Liver (tissue), 9 donors: ENCODE data around the gene SLC2A5. TPM values are rescaled to one million over a fixed set of nuclear protein-coding genes. Genes with fewer than 3 reads are reported as not detected.

Experiments
- DNase-seq: peaks from one replicate; pipeline ENCODE4 v3.0.0-alpha.2; 2017; ENCODE audit warnings: low spot score
- H3K27ac ChIP-seq, 2 donors: one replicate each; pipeline ENCODE4 v1.7.0; 2013; ENCODE audit warnings: inconsistent platforms in 2 of 2, low read length in 2 of 2, control low read depth in 1 of 2, low read depth in 1 of 2, mild to moderate bottlenecking in 1 of 2
- H3K27me3 ChIP-seq, 4 donors: one replicate each; pipeline versions ENCODE4 v1.6.1 to v1.7.0; 2013; ENCODE audit warnings: low read length in 3 of 4, inconsistent platforms in 1 of 4, mild to moderate bottlenecking in 1 of 4, moderate library complexity in 1 of 4; ENCODE audit not compliant: control insufficient read depth in 4 of 4, insufficient read depth in 4 of 4
- H3K36me3 ChIP-seq, 4 donors: one replicate each; pipeline versions ENCODE4 v1.6.1 to v1.7.0; 2013; ENCODE audit warnings: low read length in 3 of 4, mild to moderate bottlenecking in 3 of 4, low read depth in 1 of 4, moderate library complexity in 1 of 4; ENCODE audit not compliant: control insufficient read depth in 4 of 4, insufficient read depth in 3 of 4
- H3K4me1 ChIP-seq, 4 donors: one replicate each; pipeline versions ENCODE4 v1.6.1 to v1.7.0; 2013; ENCODE audit warnings: low read length in 3 of 4, mild to moderate bottlenecking in 3 of 4, moderate library complexity in 1 of 4; ENCODE audit not compliant: control insufficient read depth in 4 of 4, insufficient read depth in 4 of 4
- H3K4me3 ChIP-seq, 3 donors: one replicate each; pipeline versions ENCODE4 v1.6.1 to v1.7.0; 2013; ENCODE audit warnings: low read length in 3 of 3, control low read depth in 1 of 3, low read depth in 1 of 3, mild to moderate bottlenecking in 1 of 3
- H3K9ac ChIP-seq, 2 donors: one replicate each; pipeline ENCODE4 v1.7.0; 2013; ENCODE audit warnings: low read length in 2 of 2, mild to moderate bottlenecking in 2 of 2, moderate library complexity in 2 of 2, control low read depth in 1 of 2, low read depth in 1 of 2
- H3K9me3 ChIP-seq, 4 donors: one replicate each; pipeline versions ENCODE4 v1.6.1 to v1.7.0; 2013; ENCODE audit warnings: low read length in 3 of 4; ENCODE audit not compliant: control insufficient read depth in 4 of 4
- EGR1 ChIP-seq, 2 donors: IDR thresholded peaks; 2 replicates each; pipeline ENCODE4 v1.6.1; 2016 to 2018; ENCODE audit warnings: antibody characterized with exemption in 2 of 2, low read depth in 2 of 2
- FOXA1 ChIP-seq: IDR thresholded peaks from 2 replicates; pipeline ENCODE4 v1.6.1; 2016; ENCODE audit warnings: antibody characterized with exemption
- FOXA2 ChIP-seq: IDR thresholded peaks from 2 replicates; pipeline ENCODE4 v1.6.1; 2016; ENCODE audit warnings: antibody characterized with exemption
- GABPA ChIP-seq, 2 donors: IDR thresholded peaks in 1 of 2; conservative IDR thresholded peaks in 1 of 2; 2 replicates each; pipeline ENCODE4 v1.6.1; 2016; ENCODE audit warnings: antibody characterized with exemption in 2 of 2, mild to moderate bottlenecking in 1 of 2, moderate library complexity in 1 of 2
- HNF4A ChIP-seq, 2 donors: conservative IDR thresholded peaks; 2 replicates each; pipeline ENCODE4 v1.6.1; 2016; ENCODE audit warnings: antibody characterized with exemption in 2 of 2, mild to moderate bottlenecking in 2 of 2
- HNF4G ChIP-seq: IDR thresholded peaks from 2 replicates; pipeline ENCODE4 v1.6.1; 2016; ENCODE audit warnings: antibody characterized with exemption
- JUND ChIP-seq, 2 donors: IDR thresholded peaks; 2 replicates each; pipeline ENCODE4 v1.6.1; 2016; ENCODE audit warnings: antibody characterized with exemption in 2 of 2
- NR2F2 ChIP-seq: IDR thresholded peaks from 2 replicates; pipeline ENCODE4 v1.6.1; 2016; ENCODE audit warnings: antibody characterized with exemption
- RAD21 ChIP-seq, 2 donors: IDR thresholded peaks; 2 replicates each; pipeline ENCODE4 v1.6.1; 2016; ENCODE audit warnings: antibody characterized with exemption in 2 of 2, mild to moderate bottlenecking in 2 of 2
- RXRA ChIP-seq, 2 donors: IDR thresholded peaks; 2 replicates each; pipeline ENCODE4 v1.6.1; 2017 to 2018; ENCODE audit warnings: antibody characterized with exemption in 2 of 2, mild to moderate bottlenecking in 1 of 2
- SP1 ChIP-seq: IDR thresholded peaks from 2 replicates; pipeline ENCODE4 v1.6.1; 2018; ENCODE audit warnings: antibody characterized with exemption, mild to moderate bottlenecking
- TAF1 ChIP-seq: conservative IDR thresholded peaks from 2 replicates; pipeline ENCODE4 v1.6.1; 2016; ENCODE audit warnings: antibody characterized with exemption, mild to moderate bottlenecking
- YY1 ChIP-seq: IDR thresholded peaks from 2 replicates; pipeline ENCODE4 v1.6.1; 2016; ENCODE audit warnings: antibody characterized with exemption, mild to moderate bottlenecking
- WGBS: extraction: QIAGEN DNeasy Blood & Tissue Kit; methylation state at CpG from one replicate; pipeline ENCODE4 v1.1.7; 2013; 5-methylcytosine and 5-hydroxymethylcytosine counted together
- polyA plus RNA-seq, 2 donors: library from polyadenylated mRNA; stranded (reverse) in 1 of 2; unstranded in 1 of 2; fragments of 200-250 nt in 1 of 2; fragments of >200 nt in 1 of 2; fragmentation: Nextera tagmentation in 1 of 2; extraction: Ambion mirVana in 1 of 2; gene quantifications; one replicate each; pipeline versions ENCODE4 v1.2.1 to v1.2.3, GENCODE V29; 2013 to 2015
- total RNA-seq, 2 donors: library from RNA; depleted of rRNA; stranded (reverse); fragments of >200 nt; gene quantifications; one replicate each; pipeline ENCODE4 v1.2.3, GENCODE V29; 2014
- TF ChIP-seq, protein P1 (sequence below): IDR thresholded peaks from 2 replicates; pipeline ENCODE4 v1.6.1; 2016; ENCODE audit warnings: antibody characterized with exemption
- TF ChIP-seq, protein P2 (sequence below): IDR thresholded peaks from 2 replicates; pipeline ENCODE4 v1.6.1; 2016; ENCODE audit warnings: antibody characterized with exemption
- TF ChIP-seq, protein P3 (sequence below): IDR thresholded peaks from 2 replicates; pipeline ENCODE4 v1.6.1; 2016; ENCODE audit warnings: antibody characterized with exemption
- TF ChIP-seq, protein P4 (sequence below): fragments of 150-350 bp; IDR thresholded peaks from 2 replicates; pipeline ENCODE4 v1.5.1; 2017; ENCODE audit warnings: improper control_type of control experiment, low read depth, low read length; ENCODE audit not compliant: missing input control
- TF ChIP-seq, protein P5 (sequence below): IDR thresholded peaks from 2 replicates; pipeline ENCODE4 v1.6.1; 2016; ENCODE audit warnings: antibody characterized with exemption, mild to moderate bottlenecking
- donor health status: healthy.
- donor health status: healthy.
- donor health status: healthy.
- donor health status: healthy.
- donor health status: healthy.

The SLC2A5 gene, protein sequence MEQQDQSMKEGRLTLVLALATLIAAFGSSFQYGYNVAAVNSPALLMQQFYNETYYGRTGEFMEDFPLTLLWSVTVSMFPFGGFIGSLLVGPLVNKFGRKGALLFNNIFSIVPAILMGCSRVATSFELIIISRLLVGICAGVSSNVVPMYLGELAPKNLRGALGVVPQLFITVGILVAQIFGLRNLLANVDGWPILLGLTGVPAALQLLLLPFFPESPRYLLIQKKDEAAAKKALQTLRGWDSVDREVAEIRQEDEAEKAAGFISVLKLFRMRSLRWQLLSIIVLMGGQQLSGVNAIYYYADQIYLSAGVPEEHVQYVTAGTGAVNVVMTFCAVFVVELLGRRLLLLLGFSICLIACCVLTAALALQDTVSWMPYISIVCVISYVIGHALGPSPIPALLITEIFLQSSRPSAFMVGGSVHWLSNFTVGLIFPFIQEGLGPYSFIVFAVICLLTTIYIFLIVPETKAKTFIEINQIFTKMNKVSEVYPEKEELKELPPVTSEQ
- total RNA-seq (1 to 10 TPM in 1 of 2 donors, under 1 TPM in 1; 0.08 to 1.6 TPM), polyA plus RNA-seq (under 1 TPM; 0.07 to 0.18 TPM)

DNA sequence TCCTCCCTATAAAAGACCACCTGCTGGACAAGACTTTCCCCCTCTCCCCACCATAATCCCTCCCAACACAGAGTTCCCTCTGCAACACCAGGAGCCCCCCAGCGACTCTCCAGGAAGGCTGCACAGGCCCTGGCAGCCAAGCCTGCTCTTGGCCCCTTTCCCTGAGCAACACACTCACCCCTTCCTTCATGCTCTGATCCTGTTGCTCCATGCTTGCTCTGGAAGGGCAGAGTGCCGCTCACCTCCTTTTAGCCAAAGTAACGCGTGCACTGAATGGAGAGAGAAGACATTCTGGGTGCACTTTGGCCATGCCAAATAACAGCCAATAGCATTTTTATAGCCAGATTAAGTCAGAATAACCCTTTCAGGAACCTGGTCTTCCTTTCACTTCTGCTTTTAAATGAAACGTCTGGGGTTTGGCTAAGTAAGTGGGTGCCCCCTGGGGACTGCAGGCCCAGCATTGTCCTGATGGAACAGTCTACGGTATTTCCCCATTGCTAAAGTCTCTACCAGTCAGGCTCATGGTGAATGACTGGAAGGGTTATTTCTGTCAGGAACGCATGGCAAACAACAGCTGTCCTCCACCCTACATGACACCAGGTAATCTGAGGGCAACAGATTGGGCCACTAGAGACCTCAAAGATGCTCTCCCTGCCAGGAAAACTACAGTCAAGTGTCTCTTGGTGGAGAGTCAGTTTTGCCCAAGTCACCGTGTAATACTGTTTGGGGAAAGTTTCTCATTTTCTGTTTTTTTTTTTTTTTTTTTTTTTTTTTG is at the start of gene SLC2A5:
SLC2A5 (minus strand) TSS at position 310 of the 775 bp plus-strand sequence; CDS start at position 211, 99 bp downstream.
- 71% methylated on average over 8 of the region's 8 CpGs for WGBS
- Histone ChIP-seq H3K27me3 (no peaks in the 10 kb centered on the region), H3K27ac (no peak within 1 kb of the TSS), H3K36me3 (no peaks in the 10 kb centered on the region), H3K9me3 (no peaks in the 10 kb centered on the region), H3K4me1 (no peaks in the 10 kb centered on the region), H3K9ac (no peak within 1 kb of the TSS), H3K4me3 (no peak within 1 kb of the TSS)
- TF ChIP-seq, protein P1, sequence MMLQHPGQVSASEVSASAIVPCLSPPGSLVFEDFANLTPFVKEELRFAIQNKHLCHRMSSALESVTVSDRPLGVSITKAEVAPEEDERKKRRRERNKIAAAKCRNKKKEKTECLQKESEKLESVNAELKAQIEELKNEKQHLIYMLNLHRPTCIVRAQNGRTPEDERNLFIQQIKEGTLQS: no peak
- no peak for TF ChIP-seq FOXA2
- TF ChIP-seq YY1: no peak
- TF ChIP-seq HNF4G: no peak
- TF ChIP-seq NR2F2: no peak
- TF ChIP-seq, protein P2, sequence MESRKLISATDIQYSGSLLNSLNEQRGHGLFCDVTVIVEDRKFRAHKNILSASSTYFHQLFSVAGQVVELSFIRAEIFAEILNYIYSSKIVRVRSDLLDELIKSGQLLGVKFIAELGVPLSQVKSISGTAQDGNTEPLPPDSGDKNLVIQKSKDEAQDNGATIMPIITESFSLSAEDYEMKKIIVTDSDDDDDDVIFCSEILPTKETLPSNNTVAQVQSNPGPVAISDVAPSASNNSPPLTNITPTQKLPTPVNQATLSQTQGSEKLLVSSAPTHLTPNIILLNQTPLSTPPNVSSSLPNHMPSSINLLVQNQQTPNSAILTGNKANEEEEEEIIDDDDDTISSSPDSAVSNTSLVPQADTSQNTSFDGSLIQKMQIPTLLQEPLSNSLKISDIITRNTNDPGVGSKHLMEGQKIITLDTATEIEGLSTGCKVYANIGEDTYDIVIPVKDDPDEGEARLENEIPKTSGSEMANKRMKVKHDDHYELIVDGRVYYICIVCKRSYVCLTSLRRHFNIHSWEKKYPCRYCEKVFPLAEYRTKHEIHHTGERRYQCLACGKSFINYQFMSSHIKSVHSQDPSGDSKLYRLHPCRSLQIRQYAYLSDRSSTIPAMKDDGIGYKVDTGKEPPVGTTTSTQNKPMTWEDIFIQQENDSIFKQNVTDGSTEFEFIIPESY: no peak
- TF ChIP-seq EGR1 (IDR thresholded peaks at IDR 0.05; ENCODE audit: low read depth in 2 of 2): no peak
- no peak for TF ChIP-seq FOXA1
- TF ChIP-seq, protein P3, sequence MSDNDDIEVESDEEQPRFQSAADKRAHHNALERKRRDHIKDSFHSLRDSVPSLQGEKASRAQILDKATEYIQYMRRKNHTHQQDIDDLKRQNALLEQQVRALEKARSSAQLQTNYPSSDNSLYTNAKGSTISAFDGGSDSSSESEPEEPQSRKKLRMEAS: no peak
- TF ChIP-seq, protein P4, sequence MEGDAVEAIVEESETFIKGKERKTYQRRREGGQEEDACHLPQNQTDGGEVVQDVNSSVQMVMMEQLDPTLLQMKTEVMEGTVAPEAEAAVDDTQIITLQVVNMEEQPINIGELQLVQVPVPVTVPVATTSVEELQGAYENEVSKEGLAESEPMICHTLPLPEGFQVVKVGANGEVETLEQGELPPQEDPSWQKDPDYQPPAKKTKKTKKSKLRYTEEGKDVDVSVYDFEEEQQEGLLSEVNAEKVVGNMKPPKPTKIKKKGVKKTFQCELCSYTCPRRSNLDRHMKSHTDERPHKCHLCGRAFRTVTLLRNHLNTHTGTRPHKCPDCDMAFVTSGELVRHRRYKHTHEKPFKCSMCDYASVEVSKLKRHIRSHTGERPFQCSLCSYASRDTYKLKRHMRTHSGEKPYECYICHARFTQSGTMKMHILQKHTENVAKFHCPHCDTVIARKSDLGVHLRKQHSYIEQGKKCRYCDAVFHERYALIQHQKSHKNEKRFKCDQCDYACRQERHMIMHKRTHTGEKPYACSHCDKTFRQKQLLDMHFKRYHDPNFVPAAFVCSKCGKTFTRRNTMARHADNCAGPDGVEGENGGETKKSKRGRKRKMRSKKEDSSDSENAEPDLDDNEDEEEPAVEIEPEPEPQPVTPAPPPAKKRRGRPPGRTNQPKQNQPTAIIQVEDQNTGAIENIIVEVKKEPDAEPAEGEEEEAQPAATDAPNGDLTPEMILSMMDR: no peak
- no peak for TF ChIP-seq JUND (IDR thresholded peaks at IDR 0.05)
- no peak for TF ChIP-seq GABPA (IDR thresholded peaks at IDR 0.05 in 1 of 2, conservative IDR thresholded peaks at IDR 0.05 in 1 of 2)
- TF ChIP-seq SP1: no peak
- TF ChIP-seq RXRA (IDR thresholded peaks at IDR 0.05): no peak
- TF ChIP-seq, protein P5, sequence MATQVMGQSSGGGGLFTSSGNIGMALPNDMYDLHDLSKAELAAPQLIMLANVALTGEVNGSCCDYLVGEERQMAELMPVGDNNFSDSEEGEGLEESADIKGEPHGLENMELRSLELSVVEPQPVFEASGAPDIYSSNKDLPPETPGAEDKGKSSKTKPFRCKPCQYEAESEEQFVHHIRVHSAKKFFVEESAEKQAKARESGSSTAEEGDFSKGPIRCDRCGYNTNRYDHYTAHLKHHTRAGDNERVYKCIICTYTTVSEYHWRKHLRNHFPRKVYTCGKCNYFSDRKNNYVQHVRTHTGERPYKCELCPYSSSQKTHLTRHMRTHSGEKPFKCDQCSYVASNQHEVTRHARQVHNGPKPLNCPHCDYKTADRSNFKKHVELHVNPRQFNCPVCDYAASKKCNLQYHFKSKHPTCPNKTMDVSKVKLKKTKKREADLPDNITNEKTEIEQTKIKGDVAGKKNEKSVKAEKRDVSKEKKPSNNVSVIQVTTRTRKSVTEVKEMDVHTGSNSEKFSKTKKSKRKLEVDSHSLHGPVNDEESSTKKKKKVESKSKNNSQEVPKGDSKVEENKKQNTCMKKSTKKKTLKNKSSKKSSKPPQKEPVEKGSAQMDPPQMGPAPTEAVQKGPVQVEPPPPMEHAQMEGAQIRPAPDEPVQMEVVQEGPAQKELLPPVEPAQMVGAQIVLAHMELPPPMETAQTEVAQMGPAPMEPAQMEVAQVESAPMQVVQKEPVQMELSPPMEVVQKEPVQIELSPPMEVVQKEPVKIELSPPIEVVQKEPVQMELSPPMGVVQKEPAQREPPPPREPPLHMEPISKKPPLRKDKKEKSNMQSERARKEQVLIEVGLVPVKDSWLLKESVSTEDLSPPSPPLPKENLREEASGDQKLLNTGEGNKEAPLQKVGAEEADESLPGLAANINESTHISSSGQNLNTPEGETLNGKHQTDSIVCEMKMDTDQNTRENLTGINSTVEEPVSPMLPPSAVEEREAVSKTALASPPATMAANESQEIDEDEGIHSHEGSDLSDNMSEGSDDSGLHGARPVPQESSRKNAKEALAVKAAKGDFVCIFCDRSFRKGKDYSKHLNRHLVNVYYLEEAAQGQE: no peak
- TF ChIP-seq RAD21 (IDR thresholded peaks at IDR 0.05): no peak
- TF ChIP-seq HNF4A (conservative IDR thresholded peaks at IDR 0.05): no peak
- TF ChIP-seq TAF1: no peak
- DNase-seq: no peak
